PC-3 (cell line): Measurements from ENCODE around the gene CSNK2A2. TPM values are rescaled to one million over a fixed set of nuclear protein-coding genes. Genes with fewer than 3 reads are reported as not detected.

ENCODE experiments used
- ATAC-seq: fragments of 200-7000 bp; cut with Tn5 transposase; 2 replicates; pipeline ENCODE4 v1.9.1; 2020; ENCODE audit warnings: mild to moderate bottlenecking, moderate library complexity
- BruUV-seq: library from RNA; stranded (reverse); fragments of 400-500 nt; replicated peaks from 2 replicates; lab custom pipeline; 2021; lab: Mats Ljungman, UMichigan
- CTCF ChIA-PET: fragments of 300-600 bp; sonication (Branson Sonifier 250); formaldehyde crosslinking; loops from one replicate; lab custom pipeline; 2022; ENCODE audit warnings: antibody characterized with exemption; lab: Charles Lee
- POLR2A ChIA-PET: fragments of 300-600 bp; sonication (Branson Sonifier 250); formaldehyde crosslinking; loops from one replicate; lab custom pipeline; 2022; ENCODE audit warnings: antibody characterized with exemption; ENCODE audit not compliant: unreplicated experiment; lab: Charles Lee
- DNase-seq: peaks from one replicate; pipeline ENCODE4 v3.0.0-alpha.2; 2015
- H2AFZ ChIP-seq: fragments of 300-600 bp; sonication (generic); 2 replicates; pipeline ENCODE4 v1.6.0; 2016; ENCODE audit warnings: antibody characterized with exemption, low read length
- H3F3A ChIP-seq: fragments of 300-600 bp; sonication (generic); one replicate; pipeline ENCODE4 v1.6.0; 2017; ENCODE audit warnings: antibody characterized with exemption, low read length, control low read depth, mild to moderate bottlenecking; ENCODE audit not compliant: unreplicated experiment
- H3K27ac ChIP-seq: fragments of 300-600 bp; sonication (generic); 2 replicates; pipeline ENCODE4 v1.5.1; 2016; ENCODE audit warnings: mild to moderate bottlenecking, low read length
- H3K27me3 ChIP-seq: fragments of 300-600 bp; sonication (generic); 2 replicates; pipeline ENCODE4 v1.6.1; 2016; ENCODE audit warnings: low read length, mixed read lengths
- H3K36me3 ChIP-seq: fragments of 300-600 bp; sonication (generic); 2 replicates; pipeline ENCODE4 v1.6.1; 2016; ENCODE audit warnings: low read depth, mixed run types, low read length, mixed read lengths
- H3K4me1 ChIP-seq: fragments of 300-600 bp; sonication (generic); 2 replicates; pipeline ENCODE4 v1.5.1; 2016; ENCODE audit warnings: low read length; ENCODE audit not compliant: insufficient read depth
- H3K4me2 ChIP-seq: fragments of 300-600 bp; sonication (generic); 2 replicates; pipeline ENCODE4 v1.6.0; 2016; ENCODE audit warnings: low read length
- H3K4me3 ChIP-seq: fragments of 300-600 bp; sonication (generic); 2 replicates; pipeline ENCODE4 v1.5.1; 2016; ENCODE audit warnings: mild to moderate bottlenecking, low read length, mixed read lengths
- H3K79me2 ChIP-seq: fragments of 300-600 bp; sonication (generic); 2 replicates; pipeline ENCODE4 v1.6.1; 2017; ENCODE audit warnings: low read length, mixed read lengths
- H3K9ac ChIP-seq: fragments of 300-600 bp; sonication (generic); 2 replicates; pipeline ENCODE4 v1.6.0; 2016; ENCODE audit warnings: mild to moderate bottlenecking, low read length
- H3K9me2 ChIP-seq: fragments of 300-600 bp; sonication (generic); replicated peaks from 2 replicates; pipeline ENCODE4 v1.6.1; 2016; ENCODE audit warnings: mixed run types, low read length, mixed read lengths
- H3K9me3 ChIP-seq: fragments of 300-600 bp; sonication (generic); 2 replicates; pipeline ENCODE4 v1.6.1; 2016; ENCODE audit warnings: low read length, mixed read lengths
- H4K20me1 ChIP-seq: fragments of 300-600 bp; sonication (generic); 2 replicates; pipeline ENCODE4 v1.6.1; 2016; ENCODE audit warnings: low read length, mixed read lengths
- CTCF ChIP-seq: fragments of 300-600 bp; sonication (generic); conservative IDR thresholded peaks from 2 replicates; pipeline ENCODE4 v1.5.1; 2017; ENCODE audit warnings: antibody characterized with exemption, low read depth, mild to moderate bottlenecking, low read length
- EZH2 ChIP-seq: fragments of 300-600 bp; sonication (generic); IDR thresholded peaks from one replicate; pipeline ENCODE4 v1.6.1; 2017; ENCODE audit warnings: antibody characterized with exemption, mild to moderate bottlenecking, low read length; ENCODE audit not compliant: unreplicated experiment
- EZH2phosphoT487 ChIP-seq: fragments of 300-600 bp; sonication (generic); IDR thresholded peaks from 2 replicates; pipeline ENCODE4 v1.6.1; 2018; ENCODE audit warnings: mild to moderate bottlenecking, antibody characterized with exemption, low read length, borderline replicate concordance
- intact Hi-C: fragments of 100-400 bp; cut with micrococcal nuclease; formaldehyde crosslinking; loops from 2 replicates; pipeline ENCODE4 v1.9.0; 2023
- total RNA-seq: library from RNA; depleted of rRNA; stranded (reverse); fragments of >200 nt; gene quantifications from 2 replicates; pipeline ENCODE4 v1.2.3, GENCODE V29; 2014

CSNK2A2 gene
- total RNA-seq, 1 experiment from 2014 or later, result 14.2 TPM

- Histone ChIP-seq H3K4me1 (no peaks in the 10 kb centered on the region), H2AFZ (no peak overlapping the region), H3K9ac (no peak overlapping the region), H3K27me3 (no peaks in the 10 kb centered on the region), H3F3A (no peaks in the 10 kb centered on the region), H4K20me1 (no peaks in the 10 kb centered on the region), H3K36me3 (peaks cover 7% of the 10 kb centered on the region), H3K9me2 (no peaks in the 10 kb centered on the region), H3K9me3 (no peaks in the 10 kb centered on the region), H3K79me2 (no peaks in the 10 kb centered on the region), H3K27ac (no peak overlapping the region), H3K4me3 (no peak overlapping the region), H3K4me2 (no peak overlapping the region)
- DNase-seq (no peak), ATAC-seq (no peak)
- intact Hi-C loops, result no loop called here
- TF ChIP-seq EZH2 (no peak), EZH2phosphoT487 (no peak), CTCF (no peak)
- ChIA-PET POLR2A (no interaction called here), CTCF (no interaction called here)
- no TSS peak for BruUV-seq
Measured at GRCh38 chr16:58176608-58177352, 21.1 kb downstream of the CSNK2A2 start.

- no peaks in the 10 kb centered on the region for H3F3A ChIP-seq
- BruUV-seq, result no TSS peak
- H2AFZ ChIP-seq, result no peak overlapping the region
- intact Hi-C loops, result no loop called here
- ChIA-PET POLR2A (no interaction called here), CTCF (no interaction called here)
- H3K27me3 ChIP-seq, result no peaks in the 10 kb centered on the region
- peaks cover 39% of the 10 kb centered on the region for H3K36me3 ChIP-seq
- H3K27ac ChIP-seq, result no peak overlapping the region
- H3K4me1 ChIP-seq, result no peaks in the 10 kb centered on the region
- DNase-seq (no peak), ATAC-seq (no peak)
- no peaks in the 10 kb centered on the region for H3K9me3 ChIP-seq
- no peaks in the 10 kb centered on the region for H3K79me2 ChIP-seq
- H3K9me2 ChIP-seq, result no peaks in the 10 kb centered on the region
- no peak overlapping the region for H3K4me3 ChIP-seq
- H3K4me2 ChIP-seq, result no peak overlapping the region
- H3K9ac ChIP-seq, result no peak overlapping the region
- no peaks in the 10 kb centered on the region for H4K20me1 ChIP-seq
- no peak for TF ChIP-seq EZH2phosphoT487
- TF ChIP-seq EZH2, result no peak
- no peak for TF ChIP-seq CTCF
Measured at GRCh38 chr16:58170223-58170622, 27.7 kb downstream of the CSNK2A2 start.

- no peaks in the 10 kb centered on the region for H3F3A ChIP-seq
- POLR2A ChIA-PET, result no interaction called here
- no peak overlapping the region for H3K27ac ChIP-seq
- no peak overlapping the region for H3K4me2 ChIP-seq
- H3K79me2 ChIP-seq, result no peaks in the 10 kb centered on the region
- H3K27me3 ChIP-seq, result no peaks in the 10 kb centered on the region
- no peak for TF ChIP-seq EZH2
- no peak for TF ChIP-seq CTCF
- no peak for TF ChIP-seq EZH2phosphoT487
- H3K9me2 ChIP-seq, result no peaks in the 10 kb centered on the region
- no peak for ATAC-seq
- no peaks in the 10 kb centered on the region for H4K20me1 ChIP-seq
- no peak for DNase-seq
- H3K4me3 ChIP-seq, result no peak overlapping the region
- CTCF ChIA-PET, result no interaction called here
- intact Hi-C loops, result no loop called here
- no peak overlapping the region for H3K9ac ChIP-seq
- no peaks in the 10 kb centered on the region for H3K4me1 ChIP-seq
- no peaks in the 10 kb centered on the region for H3K9me3 ChIP-seq
- H2AFZ ChIP-seq, result no peak overlapping the region
- no TSS peak for BruUV-seq
- H3K36me3 ChIP-seq, result peaks cover 30% of the 10 kb centered on the region; the same call in 1 of the 2 replicates
Measured at GRCh38 chr16:58160855-58161254, 37.1 kb downstream of the CSNK2A2 start.
